RKO (cell line): ENCODE results near the gene ATL3.
"Not testable (repeated sequence)": the region's sequence is repeated elsewhere in the genome, so short reads cannot be mapped to it uniquely, and the experiment has no call there.

Experiments
- DNase-seq: peaks from one replicate; pipeline ENCODE4 v3.0.0-alpha.2; 2016; ENCODE audit warnings: low spot score

The ATL3 gene

GRCh38 chr11:63621071-63621470 lies 50.1 kb downstream of the ATL3 start:
- no peak for DNase-seq

- DNase-seq = no peak
Observed at GRCh38 chr11:63619967-63620366, 51.2 kb downstream of the ATL3 start.

- not testable (repeated sequence) for DNase-seq
Observed at GRCh38 chr11:63617686-63618085, 53.5 kb downstream of the ATL3 start.

- DNase-seq = no peak
Observed at GRCh38 chr11:63616953-63617352, 54.2 kb downstream of the ATL3 start.

GRCh38 chr11:63614136-63614671 lies 57.0 kb downstream of the ATL3 start, which contains the start of gene PLAAT3:
PLAAT3 (minus strand) TSS chr11:63614433; CDS start chr11:63614014, 419 bp downstream.
- DNase-seq = peak; percentile 81

- peak; percentile 79 for DNase-seq
Observed at GRCh38 chr11:63613517-63614135, 57.5 kb downstream of the ATL3 start.

GRCh38 chr11:63612181-63612580 lies 59.0 kb downstream of the ATL3 start:
- DNase-seq = no peak

- no peak for DNase-seq
Observed at GRCh38 chr11:63611395-63611747, 59.8 kb downstream of the ATL3 start.

GRCh38 chr11:63610604-63611394 lies 60.4 kb downstream of the ATL3 start:
- no peak for DNase-seq

GRCh38 chr11:63609971-63610580 lies 61.1 kb downstream of the ATL3 start:
- no peak for DNase-seq

- DNase-seq = no peak
Observed at GRCh38 chr11:63609536-63609935, 61.6 kb downstream of the ATL3 start.

- no peak for DNase-seq
Observed at GRCh38 chr11:63608353-63609345, 62.5 kb downstream of the ATL3 start.

- DNase-seq = no peak
Observed at GRCh38 chr11:63603180-63603518, 68.0 kb downstream of the ATL3 start.

- not testable (repeated sequence) for DNase-seq
Observed at GRCh38 chr11:63602290-63603179, 68.6 kb downstream of the ATL3 start.

- DNase-seq = peak; percentile 47
Observed at GRCh38 chr11:63599211-63600122, 71.7 kb downstream of the ATL3 start.

GRCh38 chr11:63598556-63598955 lies 72.6 kb downstream of the ATL3 start:
- no peak for DNase-seq

- no peak for DNase-seq
Observed at GRCh38 chr11:63595296-63595695, 75.9 kb downstream of the ATL3 start.

- peak; percentile 20 for DNase-seq
Observed at GRCh38 chr11:63592975-63593395, 78.2 kb downstream of the ATL3 start.

GRCh38 chr11:63590024-63590788 lies 81.0 kb downstream of the ATL3 start:
- DNase-seq = no peak
